VCaP (cell line): ENCODE results near the gene CAMK2B.
A peak's percentile ranks its signal among the peaks of the same experiment; 100 is the strongest.

Experiments used
- H3K27ac ChIP-seq: fragments of 450-650 bp; 2 replicates; pipeline ENCODE4 v1.5.1; 2017
- CTCF ChIP-seq: fragments of 450-650 bp; conservative IDR thresholded peaks from 2 replicates; pipeline ENCODE4 v1.5.1; 2017; ENCODE audit warnings: mild to moderate bottlenecking, moderate library complexity

The CAMK2B gene

GRCh38 chr7:44292876-44293560 lies 32.4 kb downstream of the CAMK2B start:
- TF ChIP-seq CTCF: no peak
- H3K27ac ChIP-seq: no peak overlapping the region

GRCh38 chr7:44292420-44292817 lies 33.0 kb downstream of the CAMK2B start:
- TF ChIP-seq CTCF: no peak
- H3K27ac ChIP-seq: peak overlapping the region; percentile 58

DNA sequence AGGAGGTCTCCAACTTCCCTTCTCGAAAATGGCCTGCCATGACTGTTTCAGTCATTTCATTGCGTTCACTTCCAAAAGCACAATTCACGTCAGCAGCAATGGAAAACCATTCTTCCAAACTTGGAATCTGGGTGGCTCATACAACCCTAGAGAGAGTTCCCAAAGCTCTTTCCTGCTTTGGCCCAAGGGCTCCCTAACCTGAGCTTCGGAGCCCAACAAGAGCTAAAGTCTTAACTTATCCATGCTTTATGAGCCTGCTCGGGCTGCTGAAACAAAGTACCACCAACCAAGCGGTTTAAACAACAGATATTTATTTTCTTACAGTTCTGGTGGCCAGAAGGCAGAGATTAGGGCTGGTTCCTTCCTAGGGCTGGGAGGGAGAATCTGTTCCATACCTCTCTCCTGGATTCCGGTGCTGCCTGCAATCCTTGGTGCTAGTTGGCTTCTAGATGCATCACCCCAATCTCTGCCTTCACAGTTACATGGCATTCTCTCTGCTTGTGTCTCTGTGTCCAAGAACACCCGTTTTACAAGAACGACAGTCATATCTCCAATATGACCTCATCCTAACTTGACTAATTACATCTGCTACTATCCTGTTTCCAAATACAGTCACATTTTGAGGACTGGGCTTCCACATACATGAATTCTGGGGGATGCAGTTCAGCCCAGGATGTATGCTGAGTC lies 33.5 kb downstream of the CAMK2B start:
- peak overlapping the region; percentile 58 for H3K27ac ChIP-seq
- TF ChIP-seq CTCF: no peak

DNA sequence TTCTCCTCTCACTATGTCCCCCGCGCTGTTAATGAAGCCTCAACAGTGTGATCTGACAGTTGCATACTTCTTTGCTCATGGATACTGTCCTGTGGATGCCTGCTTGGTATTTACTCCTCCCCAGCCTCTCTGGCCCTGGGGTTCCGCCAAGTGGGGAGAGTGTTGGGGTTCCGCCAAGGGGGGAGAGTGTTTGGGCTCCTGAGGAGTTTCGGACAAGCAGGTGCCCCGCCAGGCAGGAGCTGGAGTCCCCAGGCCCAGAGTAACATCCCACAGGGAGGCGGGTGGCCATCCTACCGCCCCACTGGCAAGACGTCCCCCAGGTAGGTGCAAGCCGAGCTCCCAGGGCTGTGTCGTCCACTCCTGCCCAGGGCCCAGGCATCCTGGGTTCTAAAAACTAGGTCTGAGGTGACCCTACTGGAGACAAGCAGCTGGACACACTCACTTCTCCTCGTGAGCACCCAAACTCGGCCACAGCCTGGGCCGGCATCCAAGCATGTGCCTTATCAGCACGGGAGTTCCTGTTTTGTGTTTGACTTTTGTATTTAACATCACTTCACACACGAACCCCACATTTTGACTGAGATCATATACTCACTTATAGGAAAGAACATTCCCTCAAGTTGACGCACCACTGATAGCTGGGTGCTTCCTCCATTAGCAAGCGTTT lies 34.2 kb downstream of the CAMK2B start:
- peak overlapping the region; percentile 58 for H3K27ac ChIP-seq

GRCh38 chr7:44290252-44290620 lies 35.2 kb downstream of the CAMK2B start:
- peak overlapping the region; percentile 58; the same call in 1 of the 2 replicates for H3K27ac ChIP-seq
- no peak for TF ChIP-seq CTCF

More for the DNA sequence above, 34.2 kb downstream of the CAMK2B start:
- TF ChIP-seq CTCF: no peak; the same call in 1 of the 2 replicates

GRCh38 chr7:44289341-44290251 lies 35.8 kb downstream of the CAMK2B start:
- TF ChIP-seq CTCF: no peak
- H3K27ac ChIP-seq: peak overlapping the region; percentile 58; the same call in 1 of the 2 replicates
